HepG2 (cell line): ENCODE data around the gene GP1BA. TPM values are rescaled to one million over a fixed set of nuclear protein-coding genes. Genes with fewer than 3 reads are reported as not detected.

Experiments
- AGO1 ChIP-seq: fragments of 200-400 bp; formaldehyde crosslinking; IDR thresholded peaks from 2 replicates; pipeline ENCODE4 v1.6.1; 2017; ENCODE audit warnings: mild to moderate bottlenecking, low read depth, low read length, moderate library complexity; ENCODE audit not compliant: poor library complexity, severe bottlenecking
- ASH2L ChIP-seq: fragments of 300-600, 200-600 bp; sonication (generic); IDR thresholded peaks from 2 replicates; pipeline ENCODE4 v1.7.0; 2017; ENCODE audit warnings: low read depth, mild to moderate bottlenecking, moderate library complexity, mixed read lengths, low read length; ENCODE audit not compliant: insufficient read length
- BRCA1 ChIP-seq: sonication (generic); formaldehyde crosslinking; IDR thresholded peaks from 2 replicates; pipeline ENCODE4 v1.4.0; 2020; ENCODE audit warnings: missing genetic modification reagents
- CBX5 ChIP-seq: sonication (generic); formaldehyde crosslinking; IDR thresholded peaks from 2 replicates; pipeline ENCODE4 v1.4.0; 2020; ENCODE audit warnings: missing genetic modification reagents, borderline replicate concordance
- CREB1 ChIP-seq, 2 experiments: fragments of 450-650 bp in 1 of 2; IDR thresholded peaks; 2 replicates each; pipeline ENCODE4 v1.6.1; 2016 to 2017; ENCODE audit warnings: control low read depth in 1 of 2, mild to moderate bottlenecking in 1 of 2, missing compliant biosample characterization in 1 of 2, missing genetic modification characterization in 1 of 2
- FOSL1 ChIP-seq: sonication (generic); formaldehyde crosslinking; IDR thresholded peaks from 2 replicates; pipeline ENCODE4 v1.9.0; 2021; ENCODE audit warnings: missing genetic modification reagents, borderline replicate concordance
- FOXK2 ChIP-seq: fragments of 450-650 bp; IDR thresholded peaks from 2 replicates; pipeline ENCODE4 v1.6.1; 2016
- GZF1 ChIP-seq: sonication (generic); formaldehyde crosslinking; IDR thresholded peaks from 2 replicates; pipeline ENCODE4 v1.5.1; 2020; ENCODE audit warnings: mild to moderate bottlenecking, missing genetic modification reagents
- HDAC6 ChIP-seq: fragments of 200-600 bp; sonication (generic); IDR thresholded peaks from 2 replicates; pipeline ENCODE4 v1.7.0; 2017; ENCODE audit warnings: mild to moderate bottlenecking, antibody characterized with exemption, low read length, low read depth
- JDP2 ChIP-seq: sonication (generic); formaldehyde crosslinking; IDR thresholded peaks from 2 replicates; pipeline ENCODE4 v1.8.1; 2022; ENCODE audit warnings: missing genetic modification reagents, borderline replicate concordance
- KLF12 ChIP-seq: sonication (generic); formaldehyde crosslinking; IDR thresholded peaks from 2 replicates; pipeline ENCODE4 v1.4.0; 2020; ENCODE audit warnings: missing genetic modification reagents, borderline replicate concordance
- MAFF ChIP-seq: IDR thresholded peaks from 2 replicates; pipeline ENCODE4 v1.6.1; 2011; ENCODE audit warnings: low read depth, low read length, improper control_type of control experiment
- MED1 ChIP-seq: sonication (generic); formaldehyde crosslinking; IDR thresholded peaks from 2 replicates; pipeline ENCODE4 v1.4.0; 2020; ENCODE audit warnings: missing genetic modification reagents
- POLR2A ChIP-seq, 2 experiments: IDR thresholded peaks; 2 replicates each; pipeline ENCODE4 v1.6.1; 2011; ENCODE audit warnings: low read depth in 2 of 2, low read length in 2 of 2, mild to moderate bottlenecking in 1 of 2, moderate library complexity in 1 of 2; ENCODE audit not compliant: insufficient read depth in 1 of 2
- TBX2 ChIP-seq: sonication (generic); formaldehyde crosslinking; IDR thresholded peaks from 2 replicates; pipeline ENCODE4 v1.5.0; 2020; ENCODE audit warnings: missing genetic modification reagents, mild to moderate bottlenecking, borderline replicate concordance
- ZNF20 ChIP-seq: sonication (generic); formaldehyde crosslinking; IDR thresholded peaks from 2 replicates; pipeline ENCODE4 v1.4.0; 2020; ENCODE audit warnings: mild to moderate bottlenecking, moderate library complexity, missing genetic modification reagents
- ZNF510 ChIP-seq: sonication (generic); formaldehyde crosslinking; IDR thresholded peaks from 2 replicates; pipeline ENCODE4 v1.4.0; 2020; ENCODE audit warnings: low read depth, mild to moderate bottlenecking, missing genetic modification reagents
- polyA plus RNA-seq, 8 experiments: library from polyadenylated mRNA; depleted of rRNA in 3 of 8; stranded (reverse) in 7 of 8; unstranded in 1 of 8; fragments of >200 nt; fragmentation: Illumina TruSeq in 4 of 8; extraction: Trizol in 4 of 8; gene quantifications; 2 replicates each; pipeline versions ENCODE4 v1.2.1 to v1.2.3, GENCODE V29; 2011 to 2016; ENCODE audit warnings: low read depth in 4 of 8, missing spikeins in 1 of 8, mixed read lengths in 1 of 8; ENCODE audit not compliant: insufficient read depth in 1 of 8
- total RNA-seq, 5 experiments: library from RNA; depleted of rRNA; stranded (reverse); fragments of >200 nt; fragmentation: Illumina TruSeq; extraction: Trizol; gene quantifications; 2 replicates each; pipeline ENCODE4 v1.2.3, GENCODE V29; 2016; ENCODE audit warnings: low read depth in 1 of 5
- TF ChIP-seq, protein P1 (sequence below): sonication (generic); formaldehyde crosslinking; IDR thresholded peaks from 2 replicates; pipeline ENCODE4 v1.8.1; 2023; ENCODE audit warnings: mild to moderate bottlenecking, missing genetic modification reagents, borderline replicate concordance
- TF ChIP-seq, protein P2 (sequence below): sonication (generic); formaldehyde crosslinking; IDR thresholded peaks from 2 replicates; pipeline ENCODE4 v1.4.0; 2020; ENCODE audit warnings: missing genetic modification reagents, low read depth, mild to moderate bottlenecking, borderline replicate concordance
- TF ChIP-seq, protein P3 (sequence below): sonication (generic); formaldehyde crosslinking; IDR thresholded peaks from 2 replicates; pipeline ENCODE4 v1.4.0; 2020; ENCODE audit warnings: low read depth, mild to moderate bottlenecking, missing genetic modification reagents
- TF ChIP-seq, protein P4 (sequence below): IDR thresholded peaks from 2 replicates; pipeline ENCODE4 v1.6.1; 2016
- TF ChIP-seq, protein P5 (sequence below): sonication (generic); formaldehyde crosslinking; IDR thresholded peaks from 2 replicates; pipeline ENCODE4 v1.4.0; 2020; ENCODE audit warnings: missing genetic modification reagents, borderline replicate concordance

The GP1BA gene
- total and polyA plus RNA-seq, 2 of the 13 experiments (the other 11 are each of a cell fraction or from before 2014, with no cell fraction given): not detected

DNA sequence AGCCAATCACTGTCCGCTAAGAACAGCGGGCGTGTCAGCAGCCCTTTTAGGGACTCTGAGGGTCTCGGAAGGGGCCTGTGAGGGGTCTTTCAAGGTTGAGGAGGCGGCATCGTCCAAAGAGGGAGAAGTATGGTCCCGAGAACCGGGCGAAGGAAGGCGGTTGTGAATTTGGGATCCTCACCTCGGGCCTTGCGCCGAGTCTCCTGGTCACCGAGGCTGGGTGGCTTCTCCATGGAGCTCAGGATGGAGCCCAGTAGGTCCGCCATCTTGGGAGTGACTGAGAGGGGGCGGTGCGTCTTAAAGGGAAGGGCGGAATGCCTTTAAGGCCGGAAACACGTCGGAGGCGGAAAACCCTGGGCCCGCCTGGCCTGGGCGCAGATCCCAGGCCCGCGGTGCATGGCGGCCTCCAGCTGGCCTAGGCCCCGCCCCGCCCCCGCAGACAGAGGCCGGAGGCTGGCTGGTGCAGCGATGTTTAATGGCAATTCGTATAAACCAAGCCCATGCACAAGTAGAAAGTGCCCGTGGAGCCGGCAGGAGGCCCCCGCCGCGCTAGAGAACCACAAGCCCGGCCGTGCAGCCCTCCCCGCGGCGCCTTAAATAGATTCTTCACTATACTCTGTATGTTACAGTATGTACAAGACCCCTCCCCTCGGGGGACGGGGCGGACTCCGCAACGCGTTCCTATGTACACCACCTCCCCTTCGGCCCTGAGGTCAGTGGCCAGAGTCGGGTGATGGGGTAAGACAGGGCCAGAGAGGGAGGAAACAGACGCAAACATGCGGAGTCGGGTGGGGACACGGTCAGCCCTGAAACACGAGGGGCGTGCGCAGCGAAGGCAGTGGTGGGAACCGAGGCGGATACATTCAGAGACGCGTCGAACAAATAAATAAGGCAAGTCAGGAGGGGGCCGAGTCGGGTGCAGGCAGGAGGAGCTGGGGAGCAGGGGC lies 35.7 kb downstream of the GP1BA start, which contains the start of gene SPAG7 (continued):
- no peak for TF ChIP-seq CREB1 (IDR thresholded peaks at IDR 0.05)
- TF ChIP-seq CREB1 (CRISPR knock-in tag; IDR thresholded peaks at IDR 0.05): peak; percentile 66
- TF ChIP-seq GZF1: no peak; the same call in 1 of the 2 replicates
- TF ChIP-seq KLF12: no peak; the same call in 1 of the 2 replicates
- peak; percentile 71 for TF ChIP-seq ASH2L
- TF ChIP-seq, protein P1, sequence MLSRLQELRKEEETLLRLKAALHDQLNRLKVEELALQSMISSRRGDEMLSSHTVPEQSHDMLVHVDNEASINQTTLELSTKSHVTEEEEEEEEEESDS (CRISPR knock-in tag): no peak; the same call in 1 of the 2 replicates
- peak; percentile 25; the same call in 1 of the 2 replicates for TF ChIP-seq MED1 (CRISPR knock-in tag)
- TF ChIP-seq JDP2 (CRISPR knock-in tag): no peak; the same call in 1 of the 2 replicates
- TF ChIP-seq FOSL1 (CRISPR knock-in tag): no peak; the same call in 1 of the 2 replicates
- no peak for TF ChIP-seq HDAC6
- TF ChIP-seq, protein P2, sequence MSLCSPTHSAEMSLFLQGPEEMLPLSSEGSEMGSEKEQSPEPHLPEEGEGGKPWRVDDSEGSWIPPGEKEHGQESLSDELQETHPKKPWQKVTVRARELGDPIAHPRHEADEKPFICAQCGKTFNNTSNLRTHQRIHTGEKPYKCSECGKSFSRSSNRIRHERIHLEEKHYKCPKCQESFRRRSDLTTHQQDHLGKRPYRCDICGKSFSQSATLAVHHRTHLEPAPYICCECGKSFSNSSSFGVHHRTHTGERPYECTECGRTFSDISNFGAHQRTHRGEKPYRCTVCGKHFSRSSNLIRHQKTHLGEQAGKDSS (CRISPR knock-in tag): peak; percentile 57; the same call in 1 of the 2 replicates
- no peak for TF ChIP-seq ZNF510
- no peak for TF ChIP-seq MAFF
- TF ChIP-seq FOXK2: no peak
- TF ChIP-seq, protein P3, sequence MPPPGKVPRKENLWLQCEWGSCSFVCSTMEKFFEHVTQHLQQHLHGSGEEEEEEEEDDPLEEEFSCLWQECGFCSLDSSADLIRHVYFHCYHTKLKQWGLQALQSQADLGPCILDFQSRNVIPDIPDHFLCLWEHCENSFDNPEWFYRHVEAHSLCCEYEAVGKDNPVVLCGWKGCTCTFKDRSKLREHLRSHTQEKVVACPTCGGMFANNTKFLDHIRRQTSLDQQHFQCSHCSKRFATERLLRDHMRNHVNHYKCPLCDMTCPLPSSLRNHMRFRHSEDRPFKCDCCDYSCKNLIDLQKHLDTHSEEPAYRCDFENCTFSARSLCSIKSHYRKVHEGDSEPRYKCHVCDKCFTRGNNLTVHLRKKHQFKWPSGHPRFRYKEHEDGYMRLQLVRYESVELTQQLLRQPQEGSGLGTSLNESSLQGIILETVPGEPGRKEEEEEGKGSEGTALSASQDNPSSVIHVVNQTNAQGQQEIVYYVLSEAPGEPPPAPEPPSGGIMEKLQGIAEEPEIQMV (CRISPR knock-in tag): no peak
- TF ChIP-seq BRCA1 (CRISPR knock-in tag): 0 out of 2 replicates have a peak, but pooled peaks have one; percentile 59
- TF ChIP-seq AGO1: peak; percentile 83
- peak; percentile 74 to 85 for TF ChIP-seq POLR2A (IDR thresholded peaks at IDR 0.05; ENCODE audit: insufficient read depth in 1 of 2, low read depth in 2 of 2, low read length in 2 of 2)
- no peak for TF ChIP-seq CBX5
- no peak for TF ChIP-seq ZNF20 (CRISPR knock-in tag)
- TF ChIP-seq TBX2 (CRISPR knock-in tag): peak; percentile 62
- TF ChIP-seq, protein P4, sequence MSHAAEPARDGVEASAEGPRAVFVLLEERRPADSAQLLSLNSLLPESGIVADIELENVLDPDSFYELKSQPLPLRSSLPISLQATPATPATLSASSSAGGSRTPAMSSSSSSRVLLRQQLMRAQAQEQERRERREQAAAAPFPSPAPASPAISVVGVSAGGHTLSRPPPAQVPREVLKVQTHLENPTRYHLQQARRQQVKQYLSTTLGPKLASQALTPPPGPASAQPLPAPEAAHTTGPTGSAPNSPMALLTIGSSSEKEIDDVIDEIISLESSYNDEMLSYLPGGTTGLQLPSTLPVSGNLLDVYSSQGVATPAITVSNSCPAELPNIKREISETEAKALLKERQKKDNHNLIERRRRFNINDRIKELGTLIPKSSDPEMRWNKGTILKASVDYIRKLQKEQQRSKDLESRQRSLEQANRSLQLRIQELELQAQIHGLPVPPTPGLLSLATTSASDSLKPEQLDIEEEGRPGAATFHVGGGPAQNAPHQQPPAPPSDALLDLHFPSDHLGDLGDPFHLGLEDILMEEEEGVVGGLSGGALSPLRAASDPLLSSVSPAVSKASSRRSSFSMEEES (CRISPR knock-in tag): peak; percentile 64
- TF ChIP-seq, protein P5, sequence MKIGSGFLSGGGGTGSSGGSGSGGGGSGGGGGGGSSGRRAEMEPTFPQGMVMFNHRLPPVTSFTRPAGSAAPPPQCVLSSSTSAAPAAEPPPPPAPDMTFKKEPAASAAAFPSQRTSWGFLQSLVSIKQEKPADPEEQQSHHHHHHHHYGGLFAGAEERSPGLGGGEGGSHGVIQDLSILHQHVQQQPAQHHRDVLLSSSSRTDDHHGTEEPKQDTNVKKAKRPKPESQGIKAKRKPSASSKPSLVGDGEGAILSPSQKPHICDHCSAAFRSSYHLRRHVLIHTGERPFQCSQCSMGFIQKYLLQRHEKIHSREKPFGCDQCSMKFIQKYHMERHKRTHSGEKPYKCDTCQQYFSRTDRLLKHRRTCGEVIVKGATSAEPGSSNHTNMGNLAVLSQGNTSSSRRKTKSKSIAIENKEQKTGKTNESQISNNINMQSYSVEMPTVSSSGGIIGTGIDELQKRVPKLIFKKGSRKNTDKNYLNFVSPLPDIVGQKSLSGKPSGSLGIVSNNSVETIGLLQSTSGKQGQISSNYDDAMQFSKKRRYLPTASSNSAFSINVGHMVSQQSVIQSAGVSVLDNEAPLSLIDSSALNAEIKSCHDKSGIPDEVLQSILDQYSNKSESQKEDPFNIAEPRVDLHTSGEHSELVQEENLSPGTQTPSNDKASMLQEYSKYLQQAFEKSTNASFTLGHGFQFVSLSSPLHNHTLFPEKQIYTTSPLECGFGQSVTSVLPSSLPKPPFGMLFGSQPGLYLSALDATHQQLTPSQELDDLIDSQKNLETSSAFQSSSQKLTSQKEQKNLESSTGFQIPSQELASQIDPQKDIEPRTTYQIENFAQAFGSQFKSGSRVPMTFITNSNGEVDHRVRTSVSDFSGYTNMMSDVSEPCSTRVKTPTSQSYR (CRISPR knock-in tag): peak; percentile 58; the same call in 1 of the 2 replicates
